Measurements from ENCODE around the gene SAV1.

Gene SAV1

GRCh38 chr14:50607181-50607580 is 60.9 kb downstream of the SAV1 start:
- DNase-seq (ENCODE audit: low spot score), result no peak

DNA sequence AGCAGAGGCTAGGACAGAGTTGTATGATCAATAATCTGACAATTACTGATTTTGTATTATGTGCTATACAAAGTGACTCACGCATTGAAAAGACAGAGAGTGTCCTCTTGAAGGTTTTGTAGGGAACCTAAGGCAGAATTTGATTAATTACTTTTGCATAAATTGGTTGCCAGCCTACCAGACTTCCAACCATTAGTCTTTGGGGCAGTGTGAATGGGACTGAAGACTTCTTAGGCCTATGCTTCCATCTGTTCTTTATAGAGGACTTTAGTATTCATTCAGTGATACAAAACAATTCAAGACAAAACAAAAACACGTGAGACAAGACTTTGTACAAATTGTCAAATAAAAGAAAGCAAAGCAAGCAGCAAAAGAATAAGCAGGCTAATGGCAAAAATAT is 61.6 kb downstream of the SAV1 start:
- no peak for DNase-seq (ENCODE audit: low spot score)

DNA sequence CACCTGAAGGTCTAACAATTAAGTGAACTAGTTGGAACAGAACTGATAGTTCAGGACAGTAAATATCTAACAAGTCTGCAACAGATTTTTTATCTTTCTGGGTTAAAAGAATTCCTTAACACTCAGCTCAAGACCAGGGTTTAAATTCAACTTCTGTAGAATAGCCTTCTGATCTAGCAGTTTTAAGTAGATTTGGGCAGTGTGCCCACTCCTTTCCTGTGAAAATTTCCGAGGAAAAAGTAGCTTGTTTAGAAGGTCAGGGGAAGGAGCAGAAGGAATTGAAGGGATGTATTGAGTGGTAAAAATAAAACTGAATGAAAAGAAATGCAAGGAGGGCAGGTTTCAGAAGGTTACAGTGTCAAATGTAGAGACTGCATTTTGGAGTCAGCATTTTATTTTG is 62.3 kb downstream of the SAV1 start:
- no peak for DNase-seq (ENCODE audit: low spot score)

- no peak for DNase-seq (ENCODE audit: low spot score)
These were observed 64.5 kb downstream of the SAV1 start for GRCh38 chr14:50603565-50603964.

DNA sequence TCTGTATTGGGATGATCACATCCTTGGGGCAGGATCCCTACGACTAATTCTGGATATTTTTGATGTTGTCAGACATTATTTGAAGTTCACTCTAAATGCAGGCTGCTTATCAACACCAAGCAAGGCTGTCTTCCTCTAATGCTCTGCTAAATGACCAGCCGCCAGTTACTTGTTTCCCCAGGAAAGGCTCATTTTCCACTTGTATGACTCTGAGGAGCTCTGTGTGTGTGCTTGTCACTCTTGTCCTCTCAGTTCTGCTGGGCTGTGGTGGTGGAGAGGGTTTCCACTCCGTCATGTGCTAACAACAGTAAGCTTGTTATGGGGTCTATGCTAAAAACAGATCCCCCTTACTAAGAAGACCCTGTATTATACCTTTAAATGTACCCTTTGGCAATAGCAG is 66.1 kb downstream of the SAV1 start:
- DNase-seq (ENCODE audit: low spot score), result no peak

DNA sequence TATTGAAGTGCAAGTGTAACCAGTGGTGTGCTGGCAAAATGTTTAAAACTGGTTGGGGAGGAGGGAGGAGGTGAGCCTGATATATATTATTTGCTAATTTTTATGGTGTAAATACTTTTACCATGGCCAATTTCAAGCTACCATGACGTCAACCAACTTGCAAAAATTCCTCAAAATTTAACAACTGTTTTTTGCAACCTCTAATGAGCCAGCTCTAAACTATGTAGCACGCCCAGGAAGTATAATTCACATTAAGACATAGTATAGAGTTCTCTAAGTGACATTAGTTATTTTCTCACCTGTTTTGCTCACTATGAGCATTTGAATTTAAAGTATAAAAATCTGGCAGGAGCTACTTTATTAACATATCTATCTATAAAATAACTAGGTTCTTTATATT is 66.7 kb downstream of the SAV1 start:
- peak; percentile 56 for DNase-seq (ENCODE audit: low spot score)

GRCh38 chr14:50600849-50601248 is 67.3 kb downstream of the SAV1 start:
- peak; percentile 38 for DNase-seq (ENCODE audit: low spot score)

GRCh38 chr14:50599700-50600444 is 68.2 kb downstream of the SAV1 start:
- DNase-seq (ENCODE audit: low spot score), result peak; percentile 82

GRCh38 chr14:50598765-50599164 is 69.3 kb downstream of the SAV1 start:
- no peak for DNase-seq (ENCODE audit: low spot score)

- no peak for DNase-seq (ENCODE audit: low spot score)
These were observed 73.4 kb downstream of the SAV1 start for GRCh38 chr14:50594577-50595316.

GRCh38 chr14:50590464-50590863 is 77.6 kb downstream of the SAV1 start:
- DNase-seq (ENCODE audit: low spot score), result no peak
